Stimulated activated CD4-positive, alpha-beta T cell treated with anti-CD3 and anti-CD28 coated beads, Interleukin-12 subunit alpha, Interleukin-12 subunit beta, amount 100 ng/mL, for 48 hours (primary cell): Measurements from ENCODE around the gene ZNF749.

Source experiments
- DNase-seq, 3 donors: peaks; one replicate each; pipeline ENCODE4 v3.0.0-alpha.2; 2020; ENCODE audit warnings: low read depth in 2 of 3, low spot score in 1 of 3

ZNF749 gene

GRCh38 chr19:57435062-57435978, at the start of gene ZNF749:
Gene ZNF749, plus strand, starts transcription at chr19:57435325. Its CDS starts 254 bp downstream, at chr19:57435579.
- peak; percentile 93 to 98 (median 95) for DNase-seq

- no peak for DNase-seq
These were observed 45.9 kb upstream of the ZNF749 start for GRCh38 chr19:57389194-57389729.

- DNase-seq = peak; percentile 91 to 95 (median 92)
These were observed 45.2 kb upstream of the ZNF749 start, which contains the start of gene ZNF548 for GRCh38 chr19:57389730-57390598. Gene ZNF548, plus strand, starts transcription at chr19:57389854. Its CDS starts 246 bp downstream, at chr19:57390100.

GRCh38 chr19:57395710-57396109, 39.4 kb upstream of the ZNF749 start:
- no peak for DNase-seq

- no peak for DNase-seq
These were observed 36.3 kb upstream of the ZNF749 start for GRCh38 chr19:57398868-57399267.

- DNase-seq = no peak
These were observed 31.2 kb upstream of the ZNF749 start for GRCh38 chr19:57403737-57404563.

GRCh38 chr19:57406516-57407123, 28.5 kb upstream of the ZNF749 start:
- peak; percentile 55 to 71 (median 62) for DNase-seq

- peak; percentile 83 to 88 (median 87) for DNase-seq
These were observed 24.1 kb upstream of the ZNF749 start, which contains the start of gene ZNF17 for GRCh38 chr19:57410877-57411671. Gene ZNF17, plus strand, starts transcription at chr19:57411161. Its CDS starts 2,455 bp downstream, at chr19:57413616.

- DNase-seq = no peak
These were observed 15.7 kb upstream of the ZNF749 start for GRCh38 chr19:57419439-57419838.

GRCh38 chr19:57421037-57421436, 14.1 kb upstream of the ZNF749 start:
- DNase-seq = no peak

- DNase-seq = peak in 2 of 3 donors; percentile 2 to 14
These were observed 601 bp upstream of the ZNF749 start for GRCh38 chr19:57434386-57435061.

GRCh38 chr19:57436417-57436816, 1.3 kb downstream of the ZNF749 start:
- DNase-seq = no peak

- no peak for DNase-seq
These were observed 2.8 kb downstream of the ZNF749 start for GRCh38 chr19:57437931-57438330.

- no peak for DNase-seq
These were observed 3.8 kb downstream of the ZNF749 start for GRCh38 chr19:57438925-57439324.

- DNase-seq = no peak
These were observed 7.0 kb downstream of the ZNF749 start for GRCh38 chr19:57441979-57442752.

GRCh38 chr19:57443121-57443696, 8.1 kb downstream of the ZNF749 start:
- DNase-seq = no peak

- no peak for DNase-seq
These were observed 17.2 kb downstream of the ZNF749 start for GRCh38 chr19:57452307-57452706.
